ENCODE measurements around the gene STRADA.

The STRADA gene

GRCh38 chr17:63783522-63783921 lies 41.9 kb upstream of the STRADA start:
- peaks cover 28% of the 10 kb centered on the region for H3K36me3 ChIP-seq
- TF ChIP-seq CTCF (IDR thresholded peaks at IDR 0.05): no peak
- H3K27me3 ChIP-seq: no peaks in the 10 kb centered on the region
- no peak overlapping the region for H3K4me3 ChIP-seq (ENCODE audit: low read depth in 1 of 2, low read length in 1 of 2)
- no peak overlapping the region for H3K27ac ChIP-seq
- H3K4me1 ChIP-seq (ENCODE audit: control insufficient read depth in 1 of 2, insufficient read depth in 1 of 2, low read depth in 1 of 2, low read length in 1 of 2): no peaks in the 10 kb centered on the region
- no peaks in the 10 kb centered on the region for H3K9me3 ChIP-seq

- TF ChIP-seq CTCF (IDR thresholded peaks at IDR 0.05): no peak
- Histone ChIP-seq H3K36me3 (peaks cover 9% of the 10 kb centered on the region), H3K4me3 (ENCODE audit: low read depth in 1 of 2, low read length in 1 of 2) (no peak overlapping the region), H3K27ac (no peak overlapping the region), H3K4me1 (ENCODE audit: control insufficient read depth in 1 of 2, insufficient read depth in 1 of 2, low read depth in 1 of 2, low read length in 1 of 2) (peaks cover 3% of the 10 kb centered on the region in 2 experiments), H3K9me3 (no peaks in the 10 kb centered on the region), H3K27me3 (no peaks in the 10 kb centered on the region)
Observed at GRCh38 chr17:63780928-63781327, 39.3 kb upstream of the STRADA start.

- Histone ChIP-seq H3K4me3 (ENCODE audit: low read depth in 1 of 2, low read length in 1 of 2) (no peak overlapping the region), H3K36me3 (peaks cover 9% of the 10 kb centered on the region), H3K27me3 (no peaks in the 10 kb centered on the region), H3K4me1 (ENCODE audit: control insufficient read depth in 1 of 2, insufficient read depth in 1 of 2, low read depth in 1 of 2, low read length in 1 of 2) (peaks cover 7 to 8% of the 10 kb centered on the region in 2 experiments), H3K27ac (no peak overlapping the region), H3K9me3 (no peaks in the 10 kb centered on the region)
- no peak for TF ChIP-seq CTCF (IDR thresholded peaks at IDR 0.05)
Observed at GRCh38 chr17:63780507-63780906, 38.9 kb upstream of the STRADA start.

- peaks cover 45 to 47% of the 10 kb centered on the region in 2 experiments for H3K4me1 ChIP-seq (ENCODE audit: control insufficient read depth in 1 of 2, insufficient read depth in 1 of 2, low read depth in 1 of 2, low read length in 1 of 2)
- H3K4me3 ChIP-seq (ENCODE audit: low read depth in 1 of 2, low read length in 1 of 2): peak overlapping the region; percentile 85 to 92
- TF ChIP-seq CTCF (IDR thresholded peaks at IDR 0.05): no peak
Observed at GRCh38 chr17:63775420-63775819, 33.8 kb upstream of the STRADA start.

GRCh38 chr17:63774969-63775265 lies 33.3 kb upstream of the STRADA start:
- H3K27me3 ChIP-seq: no peaks in the 10 kb centered on the region
- peak overlapping the region; percentile 95 for H3K27ac ChIP-seq
- H3K9me3 ChIP-seq: no peaks in the 10 kb centered on the region
- no peak for TF ChIP-seq CTCF (IDR thresholded peaks at IDR 0.05)
- H3K4me3 ChIP-seq (ENCODE audit: low read depth in 1 of 2, low read length in 1 of 2): peak overlapping the region; percentile 85 to 92
- no peaks in the 10 kb centered on the region for H3K36me3 ChIP-seq
- H3K4me1 ChIP-seq (ENCODE audit: control insufficient read depth in 1 of 2, insufficient read depth in 1 of 2, low read depth in 1 of 2, low read length in 1 of 2): peaks cover 47 to 49% of the 10 kb centered on the region in 2 experiments

More at GRCh38 chr17:63775420-63775819, 33.8 kb upstream of the STRADA start:
- no peaks in the 10 kb centered on the region for H3K36me3 ChIP-seq
- H3K9me3 ChIP-seq: no peaks in the 10 kb centered on the region
- H3K27ac ChIP-seq: peak overlapping the region; percentile 95
- H3K27me3 ChIP-seq: no peaks in the 10 kb centered on the region
